ENCODE data around the gene ZSCAN12.

The ZSCAN12 gene

GRCh38 chr6:28336284-28337120 is 63.0 kb downstream of the ZSCAN12 start:
- peaks cover 2% of the 10 kb centered on the region for H3K27me3 Mint-ChIP-seq
- H3K36me3 Mint-ChIP-seq (ENCODE audit: low read depth): no peaks in the 10 kb centered on the region
- H3K9me3 Mint-ChIP-seq: peaks cover 34% of the 10 kb centered on the region
- peaks cover 25% of the 10 kb centered on the region for H3K4me1 Mint-ChIP-seq (ENCODE audit: low read depth)
- intact Hi-C loops (cut with micrococcal nuclease): loop anchor here (1.0 to 5.0 kb wide), 2 partner anchors 69 to 256 kb away; partner anchors contain the start of genes ZNF165 and ZSCAN26
- H3K4me3 Mint-ChIP-seq: no peak overlapping the region
- H3K27ac Mint-ChIP-seq: no peak overlapping the region

- H3K9me3 Mint-ChIP-seq: peaks cover 26% of the 10 kb centered on the region
- H3K4me1 Mint-ChIP-seq (ENCODE audit: low read depth): peaks cover 25% of the 10 kb centered on the region
- intact Hi-C loops (cut with micrococcal nuclease): loop anchor here (1.0 to 5.0 kb wide), 4 partner anchors 15 to 255 kb away; partner anchors contain the start of genes ZNF165 and ZSCAN26
- no peak within 1 kb of the TSS for H3K27ac Mint-ChIP-seq
- peaks cover 2% of the 10 kb centered on the region for H3K27me3 Mint-ChIP-seq
- no peaks in the 10 kb centered on the region for H3K36me3 Mint-ChIP-seq (ENCODE audit: low read depth)
- H3K4me3 Mint-ChIP-seq: no peak within 1 kb of the TSS
Measured at GRCh38 chr6:28335564-28336283, 63.8 kb downstream of the ZSCAN12 start, which contains the start of gene ZSCAN31. ZSCAN31 (minus strand) TSS chr6:28336148; CDS start chr6:28329683, 6,465 bp downstream.

GRCh38 chr6:28335040-28335563 is 64.4 kb downstream of the ZSCAN12 start:
- H3K27ac Mint-ChIP-seq: no peak overlapping the region
- intact Hi-C loops (cut with micrococcal nuclease): loop anchor here (1.0 to 5.0 kb wide), 3 partner anchors 16 to 199 kb away; partner anchors contain the start of gene ZSCAN26

GRCh38 chr6:28334286-28335039 is 65.1 kb downstream of the ZSCAN12 start:
- no peak overlapping the region for H3K4me3 Mint-ChIP-seq
- H3K36me3 Mint-ChIP-seq (ENCODE audit: low read depth): peaks cover under 1% of the 10 kb centered on the region

More at GRCh38 chr6:28335040-28335563, 64.4 kb downstream of the ZSCAN12 start:
- Mint-ChIP-seq H3K9me3 (peaks cover 20% of the 10 kb centered on the region), H3K27me3 (peaks cover 2% of the 10 kb centered on the region), H3K4me1 (ENCODE audit: low read depth) (peaks cover 25% of the 10 kb centered on the region), H3K4me3 (no peak overlapping the region), H3K36me3 (ENCODE audit: low read depth) (no peaks in the 10 kb centered on the region)

GRCh38 chr6:28333599-28334018 is 65.9 kb downstream of the ZSCAN12 start:
- H3K4me3 Mint-ChIP-seq: no peak overlapping the region
- intact Hi-C loops (cut with micrococcal nuclease): loop anchor here (2.0 kb wide), 1 partner anchor 17 kb away; no protein-coding TSS in a partner anchor
- H3K36me3 Mint-ChIP-seq (ENCODE audit: low read depth): peaks cover 9% of the 10 kb centered on the region
- H3K4me1 Mint-ChIP-seq (ENCODE audit: low read depth): peaks cover 25% of the 10 kb centered on the region
- H3K9me3 Mint-ChIP-seq: peaks cover 25% of the 10 kb centered on the region
- peaks cover 2% of the 10 kb centered on the region for H3K27me3 Mint-ChIP-seq
- no peak overlapping the region for H3K27ac Mint-ChIP-seq

More at GRCh38 chr6:28334286-28335039, 65.1 kb downstream of the ZSCAN12 start:
- Mint-ChIP-seq H3K27ac (no peak overlapping the region), H3K4me1 (ENCODE audit: low read depth) (peaks cover 25% of the 10 kb centered on the region), H3K9me3 (peaks cover 17% of the 10 kb centered on the region), H3K27me3 (peaks cover 2% of the 10 kb centered on the region)
- intact Hi-C loops (cut with micrococcal nuclease): loop anchor here (1.0 to 5.0 kb wide), 3 partner anchors 16 to 198 kb away; partner anchors contain the start of gene ZSCAN26

GRCh38 chr6:28333047-28333446 is 66.5 kb downstream of the ZSCAN12 start:
- intact Hi-C loops (cut with micrococcal nuclease): no loop called here
- Mint-ChIP-seq H3K27ac (no peak overlapping the region), H3K9me3 (peaks cover 31% of the 10 kb centered on the region), H3K27me3 (peaks cover 2% of the 10 kb centered on the region), H3K36me3 (ENCODE audit: low read depth) (peaks cover 9% of the 10 kb centered on the region), H3K4me3 (no peak overlapping the region), H3K4me1 (ENCODE audit: low read depth) (peaks cover 25% of the 10 kb centered on the region)

- Mint-ChIP-seq H3K9me3 (peaks cover 53% of the 10 kb centered on the region), H3K27ac (no peak overlapping the region), H3K4me1 (ENCODE audit: low read depth) (peaks cover 24% of the 10 kb centered on the region), H3K4me3 (no peak overlapping the region), H3K27me3 (peaks cover 2% of the 10 kb centered on the region), H3K36me3 (ENCODE audit: low read depth) (peaks cover 29% of the 10 kb centered on the region)
- intact Hi-C loops (cut with micrococcal nuclease): no loop called here
Measured at GRCh38 chr6:28330041-28330440, 69.5 kb downstream of the ZSCAN12 start.
